Brain microvascular endothelial cell (primary cell): ENCODE results near the gene TSPOAP1.

Experiments used
- DNase-seq: peaks from one replicate; pipeline ENCODE4 v3.0.0-alpha.2; 2020
- H3K27ac ChIP-seq: fragments of 250-450 bp; sonication (Bioruptor Pico); 2 replicates; pipeline ENCODE4 v1.5.1; 2020; ENCODE audit warnings: mild to moderate bottlenecking, moderate library complexity
- H3K27me3 ChIP-seq: fragments of 250-450 bp; sonication (Bioruptor Pico); replicated peaks from 2 replicates; pipeline ENCODE4 v1.5.1; 2020; ENCODE audit warnings: mild to moderate bottlenecking
- H3K36me3 ChIP-seq: fragments of 250-450 bp; sonication (Bioruptor Pico); replicated peaks from 2 replicates; pipeline ENCODE4 v1.5.1; 2020; ENCODE audit warnings: mild to moderate bottlenecking
- H3K4me3 ChIP-seq: 2 replicates; pipeline ENCODE4 v1.5.1; 2011; ENCODE audit warnings: low read depth, mild to moderate bottlenecking, control low read depth, low read length, moderate library complexity
- in situ Hi-C: cut with HindIII; loops from 2 replicates; pipeline ENCODE4 v1.10.0; 2017; ENCODE audit warnings: low sequenced_read_pairs, low pct_ligation_motif_present
- TF ChIP-seq, protein P1 (sequence below): IDR thresholded peaks from 2 replicates; pipeline ENCODE4 v1.5.1; 2011; ENCODE audit warnings: low read depth, mild to moderate bottlenecking, moderate library complexity, low read length, control low read depth, inconsistent platforms; ENCODE audit errors: missing control alignments

TSPOAP1 gene

DNA sequence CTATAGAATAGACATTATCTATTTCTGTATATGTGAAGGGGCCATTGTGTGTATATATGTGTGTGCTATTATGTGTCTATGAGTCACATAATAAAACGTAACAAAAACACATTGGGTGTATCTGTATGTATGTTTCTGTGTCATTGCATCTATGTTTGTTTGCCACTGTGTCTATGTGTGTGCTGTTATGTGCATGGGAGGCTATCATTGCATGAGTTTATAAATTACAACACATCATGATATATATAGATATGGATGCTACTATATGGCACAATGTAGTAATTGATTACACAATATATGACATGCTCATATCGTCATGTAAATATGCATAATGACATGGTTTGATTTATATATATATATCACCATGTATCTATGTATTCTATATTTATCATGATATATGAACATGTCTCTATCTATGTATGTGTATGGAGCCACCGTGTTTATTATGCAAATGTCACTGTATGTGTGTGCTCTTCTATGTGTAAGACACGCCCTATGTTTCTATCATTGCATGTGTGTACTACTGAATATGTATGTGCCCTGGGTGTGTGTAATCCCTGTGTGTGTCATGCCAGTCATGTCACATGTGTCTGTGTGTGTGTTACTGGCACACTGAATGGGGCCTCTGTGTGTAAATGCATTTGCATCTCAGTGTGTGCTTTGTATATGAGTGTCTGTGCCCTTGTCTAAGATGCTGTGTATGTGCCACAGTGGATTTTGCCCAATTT lies 1.4 kb upstream of the TSPOAP1 start:
- Histone ChIP-seq H3K27ac (no peak overlapping the region), H3K4me3 (no peak overlapping the region)
- no peak for DNase-seq

DNA sequence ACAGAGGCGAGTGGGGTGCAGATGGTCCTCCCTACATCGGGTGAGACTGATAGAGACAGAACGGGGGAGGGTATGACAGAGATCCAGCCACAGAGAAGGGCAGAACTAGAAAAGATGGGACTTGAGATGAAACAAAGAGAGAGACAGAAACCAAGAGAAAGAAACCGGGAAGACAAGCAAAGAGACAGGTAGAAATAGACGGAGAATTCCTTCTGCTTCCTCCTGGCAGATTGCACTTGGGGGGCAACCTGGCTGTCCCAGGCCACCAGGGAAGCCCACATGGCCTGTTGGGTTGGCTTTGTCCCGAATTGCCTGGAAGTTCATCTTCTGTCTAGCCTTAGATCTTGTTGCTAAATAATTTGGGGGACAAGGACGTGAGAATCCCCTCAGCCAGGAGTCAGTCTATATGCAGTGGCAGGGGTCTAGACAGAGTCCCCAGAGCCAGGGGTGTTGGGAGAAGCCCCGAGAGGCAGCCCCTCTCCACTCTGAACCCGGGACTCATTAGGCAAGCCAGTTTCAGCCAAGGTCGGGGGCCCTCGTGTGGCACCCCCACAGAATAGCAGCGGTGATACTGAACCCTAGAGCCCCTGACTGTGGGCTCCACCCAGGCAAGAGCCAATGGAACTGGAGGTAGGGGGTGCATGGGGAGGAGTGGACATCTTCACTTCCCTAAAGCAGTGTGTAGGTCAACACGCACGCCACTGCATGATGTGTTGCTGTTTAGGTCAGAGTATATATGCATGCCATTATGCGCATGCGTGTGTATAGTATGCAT lies 627 bp upstream of the TSPOAP1 start:
- no peak for DNase-seq
- TF ChIP-seq, protein P1, sequence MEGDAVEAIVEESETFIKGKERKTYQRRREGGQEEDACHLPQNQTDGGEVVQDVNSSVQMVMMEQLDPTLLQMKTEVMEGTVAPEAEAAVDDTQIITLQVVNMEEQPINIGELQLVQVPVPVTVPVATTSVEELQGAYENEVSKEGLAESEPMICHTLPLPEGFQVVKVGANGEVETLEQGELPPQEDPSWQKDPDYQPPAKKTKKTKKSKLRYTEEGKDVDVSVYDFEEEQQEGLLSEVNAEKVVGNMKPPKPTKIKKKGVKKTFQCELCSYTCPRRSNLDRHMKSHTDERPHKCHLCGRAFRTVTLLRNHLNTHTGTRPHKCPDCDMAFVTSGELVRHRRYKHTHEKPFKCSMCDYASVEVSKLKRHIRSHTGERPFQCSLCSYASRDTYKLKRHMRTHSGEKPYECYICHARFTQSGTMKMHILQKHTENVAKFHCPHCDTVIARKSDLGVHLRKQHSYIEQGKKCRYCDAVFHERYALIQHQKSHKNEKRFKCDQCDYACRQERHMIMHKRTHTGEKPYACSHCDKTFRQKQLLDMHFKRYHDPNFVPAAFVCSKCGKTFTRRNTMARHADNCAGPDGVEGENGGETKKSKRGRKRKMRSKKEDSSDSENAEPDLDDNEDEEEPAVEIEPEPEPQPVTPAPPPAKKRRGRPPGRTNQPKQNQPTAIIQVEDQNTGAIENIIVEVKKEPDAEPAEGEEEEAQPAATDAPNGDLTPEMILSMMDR: peak; percentile 52
- Histone ChIP-seq H3K27ac (no peak overlapping the region), H3K36me3 (no peaks in the 10 kb centered on the region), H3K27me3 (peaks cover 20% of the 10 kb centered on the region), H3K4me3 (no peak overlapping the region)
- in situ Hi-C loops: no loop called here

More for the DNA sequence above, 1.4 kb upstream of the TSPOAP1 start:
- Histone ChIP-seq H3K27me3 (peaks cover 12% of the 10 kb centered on the region), H3K36me3 (no peaks in the 10 kb centered on the region)
- in situ Hi-C loops: no loop called here
- TF ChIP-seq, protein P1: no peak

DNA sequence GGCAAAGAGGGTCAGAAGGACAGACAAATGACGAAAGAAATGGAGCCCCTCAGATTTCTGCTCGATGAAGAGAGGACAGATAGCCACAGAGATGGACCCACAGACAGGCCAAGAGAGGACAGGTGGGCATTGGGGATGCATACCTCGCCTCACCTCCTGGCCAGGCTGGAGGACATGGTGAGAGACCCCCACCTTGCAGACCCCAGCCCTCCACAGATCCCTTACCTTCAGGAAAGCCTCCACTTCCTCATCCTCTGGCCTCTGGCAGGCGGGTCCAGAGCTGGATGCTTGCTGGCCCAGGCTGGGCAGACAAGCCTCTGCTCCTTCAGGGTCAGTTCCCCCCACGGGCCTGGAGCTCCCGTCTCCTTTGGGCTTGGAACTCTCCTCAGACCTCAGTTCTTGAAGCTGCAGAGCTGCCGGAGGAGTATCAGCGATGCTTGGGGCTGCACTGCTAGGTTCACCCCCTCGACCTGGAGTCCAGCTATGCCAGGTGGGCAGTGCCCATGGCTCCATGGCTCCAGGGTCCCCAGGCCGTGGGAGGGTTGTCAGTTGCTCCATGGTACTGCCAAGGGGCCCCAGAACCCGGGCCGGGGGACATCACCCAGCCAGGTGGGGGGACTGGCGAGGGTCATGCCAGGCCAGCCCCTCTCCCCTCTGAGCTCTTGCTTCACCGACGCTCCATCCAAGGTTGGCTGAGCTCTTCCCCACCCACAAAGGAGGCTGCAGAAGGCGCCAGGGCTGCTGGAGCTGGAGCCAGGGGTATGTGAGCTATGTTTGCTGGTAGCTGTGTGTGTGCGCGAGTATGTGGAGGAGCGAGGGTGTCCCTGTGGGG lies 1.0 kb downstream of the TSPOAP1 start:
- Histone ChIP-seq H3K27me3 (peaks cover 28% of the 10 kb centered on the region), H3K27ac (no peak overlapping the region), H3K36me3 (no peaks in the 10 kb centered on the region), H3K4me3 (no peak overlapping the region)
- in situ Hi-C loops: no loop called here
- no peak for DNase-seq
- TF ChIP-seq, protein P1: no peak

DNA sequence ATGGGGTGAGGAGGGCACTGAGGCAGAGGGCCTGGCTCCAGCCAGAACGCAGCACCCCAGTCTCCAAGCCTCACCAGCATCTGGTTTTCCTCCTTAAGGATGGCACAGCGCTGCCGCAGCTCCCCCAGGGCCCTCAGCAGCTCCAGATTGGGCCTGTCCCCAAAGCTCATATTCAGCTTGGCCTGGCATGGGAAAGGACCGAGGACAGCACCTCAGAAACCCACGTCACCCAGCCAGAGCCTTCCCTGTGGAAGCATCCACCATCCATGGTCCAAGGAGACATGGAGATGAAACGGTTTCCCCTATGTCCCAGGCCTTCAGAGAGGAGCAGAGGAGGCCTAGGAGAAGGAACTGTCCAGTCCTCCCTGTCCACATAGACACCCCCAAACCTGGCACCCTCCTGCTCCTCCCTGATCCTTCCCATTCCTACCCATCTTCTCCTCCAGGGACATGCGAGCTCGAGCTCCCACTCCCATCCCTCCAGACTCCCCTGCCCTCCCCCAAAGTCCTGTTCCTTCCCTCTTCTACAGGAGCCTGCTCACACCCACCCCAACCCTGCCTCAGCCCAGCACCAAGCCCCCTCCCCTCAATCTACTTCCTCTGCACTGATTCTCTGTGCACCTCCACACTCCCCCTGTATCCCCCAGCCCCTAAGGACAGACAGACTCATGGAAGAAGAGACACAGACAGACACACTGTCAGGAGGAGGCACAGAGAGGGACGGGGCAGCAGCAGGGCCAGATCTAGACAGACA lies 1.8 kb downstream of the TSPOAP1 start:
- TF ChIP-seq, protein P1: no peak
- no peak for DNase-seq
- in situ Hi-C loops: no loop called here
- no peaks in the 10 kb centered on the region for H3K36me3 ChIP-seq
- H3K27ac ChIP-seq: no peak overlapping the region
- no peak overlapping the region for H3K4me3 ChIP-seq
- peaks cover 28% of the 10 kb centered on the region for H3K27me3 ChIP-seq

DNA sequence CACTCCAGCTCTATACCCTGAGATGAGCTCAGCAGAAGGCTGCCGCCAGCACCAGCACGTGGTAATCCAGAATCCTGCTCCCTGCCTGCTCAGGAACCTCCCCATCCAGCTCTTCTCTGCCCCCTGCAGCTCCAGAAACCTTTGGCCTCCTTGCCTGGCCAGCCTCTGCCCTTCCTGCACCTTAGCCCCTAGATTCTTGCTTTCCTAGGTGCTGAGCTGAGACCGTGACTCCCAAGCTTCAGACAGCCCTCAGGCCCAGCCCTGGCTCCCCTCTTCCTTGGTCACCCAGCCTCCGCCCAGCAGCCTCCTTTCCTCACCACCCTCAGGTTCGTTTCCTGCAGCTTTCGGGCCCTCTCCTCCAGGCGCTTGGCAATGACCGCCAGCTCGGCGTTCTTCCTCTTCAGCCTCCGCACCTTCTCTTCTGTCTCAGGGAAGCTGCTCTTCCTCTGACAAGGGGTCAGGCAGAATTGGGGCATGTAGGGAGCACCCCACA lies 2.6 kb downstream of the TSPOAP1 start:
- Histone ChIP-seq H3K4me3 (no peak overlapping the region), H3K36me3 (no peaks in the 10 kb centered on the region), H3K27ac (no peak overlapping the region), H3K27me3 (peaks cover 28% of the 10 kb centered on the region)
- in situ Hi-C loops: no loop called here
- TF ChIP-seq, protein P1: no peak
- DNase-seq: no peak
